HepG2 (cell line): ENCODE measurements around the gene HEBP1. TPM values are rescaled to one million over a fixed set of nuclear protein-coding genes. Genes with fewer than 3 reads are reported as not detected.

ENCODE experiments used
- AGO2 ChIP-seq: fragments of 200-400 bp; formaldehyde crosslinking; optimal IDR thresholded peaks from 2 replicates; pipeline ENCODE3; 2017; ENCODE audit warnings: mild to moderate bottlenecking, low read depth, low read length, moderate library complexity
- CERS6 ChIP-seq: sonication (generic); formaldehyde crosslinking; IDR thresholded peaks from 2 replicates; pipeline ENCODE4 v1.5.0; 2020; ENCODE audit warnings: missing genetic modification reagents
- ELF1 ChIP-seq: sonication (generic); formaldehyde crosslinking; IDR thresholded peaks from 2 replicates; pipeline ENCODE4 v1.4.0; 2020; ENCODE audit warnings: missing genetic modification reagents
- ERF ChIP-seq: IDR thresholded peaks from 2 replicates; pipeline ENCODE4 v1.6.1; 2018; ENCODE audit warnings: missing biosample characterization, missing genetic modification reagents
- FOXC1 ChIP-seq: sonication (generic); formaldehyde crosslinking; IDR thresholded peaks from 2 replicates; pipeline ENCODE4 v1.8.0; 2022; ENCODE audit warnings: mild to moderate bottlenecking, missing genetic modification reagents, borderline replicate concordance
- HOXA3 ChIP-seq: sonication (generic); formaldehyde crosslinking; IDR thresholded peaks from 2 replicates; pipeline ENCODE4 v1.5.0; 2020; ENCODE audit warnings: missing genetic modification reagents
- ISL2 ChIP-seq: sonication (generic); formaldehyde crosslinking; IDR thresholded peaks from 2 replicates; pipeline ENCODE4 v1.5.0; 2020; ENCODE audit warnings: missing genetic modification reagents
- JUND ChIP-seq: sonication (generic); formaldehyde crosslinking; IDR thresholded peaks from 2 replicates; pipeline ENCODE4 v1.8.0; 2022; ENCODE audit warnings: mild to moderate bottlenecking, missing genetic modification reagents
- KDM2A ChIP-seq: sonication (generic); formaldehyde crosslinking; IDR thresholded peaks from 2 replicates; pipeline ENCODE4 v1.4.0; 2020; ENCODE audit warnings: low read depth, missing genetic modification reagents, borderline replicate concordance
- KDM5B ChIP-seq: sonication (generic); formaldehyde crosslinking; IDR thresholded peaks from 2 replicates; pipeline ENCODE4 v1.4.0; 2020; ENCODE audit warnings: missing genetic modification reagents, mild to moderate bottlenecking, borderline replicate concordance
- KDM6A ChIP-seq: IDR thresholded peaks from 2 replicates; pipeline ENCODE4 v1.6.1; 2016; ENCODE audit warnings: low read depth
- KMT2B ChIP-seq: IDR thresholded peaks from 2 replicates; pipeline ENCODE4 v1.6.1; 2016; ENCODE audit warnings: missing genetic modification reagents, missing compliant biosample characterization
- RAD21 ChIP-seq: fragments of 450-650 bp; formaldehyde crosslinking; IDR thresholded peaks from 2 replicates; pipeline ENCODE4 v1.5.0; 2020; ENCODE audit warnings: mild to moderate bottlenecking
- SAP130 ChIP-seq: IDR thresholded peaks from 2 replicates; pipeline ENCODE4 v1.6.1; 2016; ENCODE audit warnings: low read depth
- UBTF ChIP-seq: sonication (generic); formaldehyde crosslinking; IDR thresholded peaks from 2 replicates; pipeline ENCODE4 v1.4.0; 2020; ENCODE audit warnings: mild to moderate bottlenecking, missing genetic modification reagents
- ZBTB34 ChIP-seq: sonication (generic); formaldehyde crosslinking; IDR thresholded peaks from 2 replicates; pipeline ENCODE4 v1.8.0; 2022; ENCODE audit warnings: mild to moderate bottlenecking, missing genetic modification reagents
- ZBTB7A ChIP-seq: sonication (generic); formaldehyde crosslinking; IDR thresholded peaks from 2 replicates; pipeline ENCODE4 v1.8.0; 2022; ENCODE audit warnings: mild to moderate bottlenecking, missing genetic modification reagents
- ZNF235 ChIP-seq: sonication (generic); formaldehyde crosslinking; IDR thresholded peaks from 2 replicates; pipeline ENCODE4 v1.8.1; 2023; ENCODE audit warnings: mild to moderate bottlenecking, missing genetic modification reagents, borderline replicate concordance
- ZNF280D ChIP-seq: sonication (generic); formaldehyde crosslinking; IDR thresholded peaks from 2 replicates; pipeline ENCODE4 v1.5.1; 2020; ENCODE audit warnings: mild to moderate bottlenecking, missing genetic modification reagents
- ZNF546 ChIP-seq: sonication (generic); formaldehyde crosslinking; conservative IDR thresholded peaks from 2 replicates; pipeline ENCODE4 v1.8.1; 2023; ENCODE audit warnings: mild to moderate bottlenecking, missing genetic modification reagents
- ZNF772 ChIP-seq: sonication (generic); formaldehyde crosslinking; IDR thresholded peaks from 2 replicates; pipeline ENCODE4 v1.5.0; 2020; ENCODE audit warnings: mild to moderate bottlenecking, missing genetic modification reagents
- ZNF816 ChIP-seq: sonication (generic); formaldehyde crosslinking; IDR thresholded peaks from 2 replicates; pipeline ENCODE4 v1.8.0; 2022; ENCODE audit warnings: missing genetic modification reagents, mild to moderate bottlenecking, borderline replicate concordance
- polyA plus RNA-seq, 8 experiments: library from polyadenylated mRNA; depleted of rRNA in 3 of 8; stranded (reverse) in 7 of 8; unstranded in 1 of 8; fragments of >200 nt; fragmentation: Illumina TruSeq in 4 of 8; extraction: Trizol in 4 of 8; gene quantifications; 2 replicates each; pipeline versions ENCODE4 v1.2.1 to v1.2.3, GENCODE V29; 2011 to 2016; ENCODE audit warnings: low read depth in 4 of 8, missing spikeins in 1 of 8, mixed read lengths in 1 of 8; ENCODE audit not compliant: insufficient read depth in 1 of 8
- total RNA-seq, 5 experiments: library from RNA; depleted of rRNA; stranded (reverse); fragments of >200 nt; fragmentation: Illumina TruSeq; extraction: Trizol; gene quantifications; 2 replicates each; pipeline ENCODE4 v1.2.3, GENCODE V29; 2016; ENCODE audit warnings: low read depth in 1 of 5

HEBP1 gene
- total and polyA plus RNA-seq, 2 of the 13 experiments (the other 11 are each of a cell fraction or from before 2014, with no cell fraction given), result 7.8 to 9.4 TPM

- 0 out of 2 replicates have a peak, but pooled peaks have one; percentile 32 for TF ChIP-seq ERF (CRISPR knock-in tag)
- peak; percentile 65; the same call in 1 of the 2 replicates for TF ChIP-seq FOXC1
- TF ChIP-seq UBTF (CRISPR knock-in tag), result peak; percentile 58; the same call in 1 of the 2 replicates
- TF ChIP-seq ISL2 (CRISPR knock-in tag), result peak; percentile 60; the same call in 1 of the 2 replicates
- no peak for TF ChIP-seq KDM6A (CRISPR knock-in tag)
- TF ChIP-seq JUND, result peak; percentile 40; the same call in 1 of the 2 replicates
- TF ChIP-seq HOXA3 (CRISPR knock-in tag), result peak; percentile 64
- TF ChIP-seq CERS6 (CRISPR knock-in tag), result no peak
- TF ChIP-seq ZNF235 (CRISPR knock-in tag), result 0 out of 2 replicates have a peak, but pooled peaks have one; percentile 27
- peak; percentile 90 for TF ChIP-seq KDM2A (CRISPR knock-in tag)
- TF ChIP-seq ELF1, result peak; percentile 64
- peak; percentile 73; the same call in 1 of the 2 replicates for TF ChIP-seq KDM5B
- TF ChIP-seq ZNF280D (CRISPR knock-in tag), result peak; percentile 90; the same call in 1 of the 2 replicates
- TF ChIP-seq SAP130, result peak; percentile 57
- 0 out of 2 replicates have a peak, but pooled peaks have one; percentile 23 for TF ChIP-seq ZNF816
- TF ChIP-seq ZNF546 (CRISPR knock-in tag), result peak; percentile 67; the same call in 1 of the 2 replicates
- TF ChIP-seq KMT2B (CRISPR knock-in tag), result peak; percentile 82
- TF ChIP-seq RAD21 (CRISPR knock-in tag), result peak; percentile 21; the same call in 1 of the 2 replicates
- TF ChIP-seq ZBTB7A, result peak; percentile 99
- TF ChIP-seq ZBTB34 (CRISPR knock-in tag), result no peak
- peak; percentile 59 for TF ChIP-seq AGO2
- 0 out of 2 replicates have a peak, but pooled peaks have one; percentile 67 for TF ChIP-seq ZNF772 (CRISPR knock-in tag)
These were observed 44.2 kb upstream of the HEBP1 start, which contains the start of gene FAM234B (continued) for GRCh38 chr12:13044002-13044905.
